ENCODE results near the gene E2F3.

E2F3 gene

GRCh38 chr6:20477485-20477884, 75.8 kb downstream of the E2F3 start:
- TF ChIP-seq PPARA (CRISPR knock-in tag; IDR thresholded peaks at IDR 0.05; ENCODE audit: borderline replicate concordance) (no peak), TCF4 (CRISPR knock-in tag; IDR thresholded peaks at IDR 0.05; ENCODE audit: borderline replicate concordance) (no peak), POU6F1 (CRISPR knock-in tag; IDR thresholded peaks at IDR 0.05; ENCODE audit: borderline replicate concordance, low read depth) (no peak), CSDC2 (CRISPR knock-in tag; IDR thresholded peaks at IDR 0.05) (no peak), BACH2 (CRISPR knock-in tag; IDR thresholded peaks at IDR 0.05; ENCODE audit: borderline replicate concordance) (no peak), ZFP30 (CRISPR knock-in tag; IDR thresholded peaks at IDR 0.05) (no peak), SNAI2 (CRISPR knock-in tag; IDR thresholded peaks at IDR 0.05) (no peak), GLIS3 (CRISPR knock-in tag; IDR thresholded peaks at IDR 0.05) (no peak), PATZ1 (CRISPR knock-in tag; IDR thresholded peaks at IDR 0.05; ENCODE audit: borderline replicate concordance) (no peak), ZFP3 (CRISPR knock-in tag; IDR thresholded peaks at IDR 0.05) (no peak), ZC3H10 (CRISPR knock-in tag; IDR thresholded peaks at IDR 0.05) (no peak), ARNTL (CRISPR knock-in tag; IDR thresholded peaks at IDR 0.05; ENCODE audit: borderline replicate concordance, low read depth) (no peak), TOX (CRISPR knock-in tag; IDR thresholded peaks at IDR 0.05; ENCODE audit: borderline replicate concordance) (no peak), TSHZ2 (CRISPR knock-in tag; IDR thresholded peaks at IDR 0.05) (no peak), OSR1 (CRISPR knock-in tag; IDR thresholded peaks at IDR 0.05) (no peak), ZNF8 (CRISPR knock-in tag; IDR thresholded peaks at IDR 0.05) (no peak), ZNF565 (CRISPR knock-in tag; conservative IDR thresholded peaks at IDR 0.05; ENCODE audit: low read depth) (no peak), ZNF70 (CRISPR knock-in tag; IDR thresholded peaks at IDR 0.05) (no peak)
- ATAC-seq, result no peak

DNA sequence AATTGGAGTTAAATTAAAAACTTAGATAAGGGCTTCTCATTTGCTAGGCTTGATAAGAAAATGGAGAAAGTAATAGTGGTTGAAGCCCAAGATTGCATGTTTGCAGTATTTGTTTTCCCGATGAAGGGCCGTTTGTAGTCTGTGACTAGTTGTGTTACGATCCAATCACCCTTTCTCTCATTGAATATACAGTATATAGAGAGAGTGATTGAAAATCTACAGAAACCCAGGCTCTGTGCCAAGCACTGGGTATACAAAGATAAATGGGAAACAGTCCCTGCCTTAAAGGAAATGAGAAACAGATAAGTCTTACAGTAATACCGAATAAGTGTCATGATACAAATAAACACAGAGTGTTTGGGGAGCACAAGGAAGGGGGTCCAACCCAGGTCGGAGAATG, 77.4 kb downstream of the E2F3 start:
- TF ChIP-seq GLIS3 (CRISPR knock-in tag; IDR thresholded peaks at IDR 0.05) (no peak), ZNF70 (CRISPR knock-in tag; IDR thresholded peaks at IDR 0.05) (no peak), TOX (CRISPR knock-in tag; IDR thresholded peaks at IDR 0.05; ENCODE audit: borderline replicate concordance) (no peak), ZC3H10 (CRISPR knock-in tag; IDR thresholded peaks at IDR 0.05) (no peak), BACH2 (CRISPR knock-in tag; IDR thresholded peaks at IDR 0.05; ENCODE audit: borderline replicate concordance) (no peak)
- TF ChIP-seq, protein P1, sequence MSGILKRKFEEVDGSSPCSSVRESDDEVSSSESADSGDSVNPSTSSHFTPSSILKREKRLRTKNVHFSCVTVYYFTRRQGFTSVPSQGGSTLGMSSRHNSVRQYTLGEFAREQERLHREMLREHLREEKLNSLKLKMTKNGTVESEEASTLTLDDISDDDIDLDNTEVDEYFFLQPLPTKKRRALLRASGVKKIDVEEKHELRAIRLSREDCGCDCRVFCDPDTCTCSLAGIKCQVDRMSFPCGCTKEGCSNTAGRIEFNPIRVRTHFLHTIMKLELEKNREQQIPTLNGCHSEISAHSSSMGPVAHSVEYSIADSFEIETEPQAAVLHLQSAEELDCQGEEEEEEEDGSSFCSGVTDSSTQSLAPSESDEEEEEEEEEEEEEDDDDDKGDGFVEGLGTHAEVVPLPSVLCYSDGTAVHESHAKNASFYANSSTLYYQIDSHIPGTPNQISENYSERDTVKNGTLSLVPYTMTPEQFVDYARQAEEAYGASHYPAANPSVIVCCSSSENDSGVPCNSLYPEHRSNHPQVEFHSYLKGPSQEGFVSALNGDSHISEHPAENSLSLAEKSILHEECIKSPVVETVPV (CRISPR knock-in tag; IDR thresholded peaks at IDR 0.05), result no peak
- ATAC-seq, result no peak

DNA sequence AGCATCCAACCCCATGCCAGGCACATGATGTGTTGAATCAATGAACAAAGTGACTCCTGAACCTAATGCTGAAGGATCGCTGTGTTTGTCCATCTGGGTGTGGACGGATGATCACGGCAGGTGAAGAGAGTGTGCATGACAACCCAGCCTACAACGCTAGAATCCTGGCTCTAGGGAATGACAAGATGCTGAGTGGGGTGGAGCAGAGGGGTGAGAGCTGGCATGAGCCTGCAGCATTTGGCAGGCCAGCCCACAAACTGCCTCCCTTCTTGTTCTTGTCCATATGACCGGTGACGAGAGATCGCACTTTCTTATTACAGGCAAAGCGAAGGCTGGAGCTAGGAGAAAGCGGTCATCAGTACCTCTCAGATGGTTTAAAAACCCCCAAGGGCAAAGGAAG, 77.8 kb downstream of the E2F3 start:
- ATAC-seq, result no peak
- TF ChIP-seq BACH2 (CRISPR knock-in tag; IDR thresholded peaks at IDR 0.05; ENCODE audit: borderline replicate concordance), result no peak
- no peak for TF ChIP-seq ARNTL (CRISPR knock-in tag; IDR thresholded peaks at IDR 0.05; ENCODE audit: borderline replicate concordance, low read depth)
- TF ChIP-seq ZC3H10 (CRISPR knock-in tag; IDR thresholded peaks at IDR 0.05), result no peak
- no peak for TF ChIP-seq TOX (CRISPR knock-in tag; IDR thresholded peaks at IDR 0.05; ENCODE audit: borderline replicate concordance)
- no peak for TF ChIP-seq ZNF565 (CRISPR knock-in tag; conservative IDR thresholded peaks at IDR 0.05; ENCODE audit: low read depth)

- ATAC-seq, result no peak
- TF ChIP-seq ISL1 (CRISPR knock-in tag; IDR thresholded peaks at IDR 0.05), result no peak
- TF ChIP-seq OSR1 (CRISPR knock-in tag; IDR thresholded peaks at IDR 0.05), result no peak
- no peak for TF ChIP-seq TSHZ2 (CRISPR knock-in tag; IDR thresholded peaks at IDR 0.05)
- TF ChIP-seq ZNF8 (CRISPR knock-in tag; IDR thresholded peaks at IDR 0.05), result no peak
- TF ChIP-seq POU6F1 (CRISPR knock-in tag; IDR thresholded peaks at IDR 0.05; ENCODE audit: borderline replicate concordance, low read depth), result no peak
- TF ChIP-seq GLIS3 (CRISPR knock-in tag; IDR thresholded peaks at IDR 0.05), result no peak
- no peak for TF ChIP-seq PATZ1 (CRISPR knock-in tag; IDR thresholded peaks at IDR 0.05; ENCODE audit: borderline replicate concordance)
- TF ChIP-seq TOX (CRISPR knock-in tag; IDR thresholded peaks at IDR 0.05; ENCODE audit: borderline replicate concordance), result no peak
- no peak for TF ChIP-seq TCF4 (CRISPR knock-in tag; IDR thresholded peaks at IDR 0.05; ENCODE audit: borderline replicate concordance)
These were observed 79.6 kb downstream of the E2F3 start for GRCh38 chr6:20481281-20481680.
